ENCODE data around the gene CTDSP2.
"Not testable (repeated sequence)": the region's sequence is repeated elsewhere in the genome, so short reads cannot be mapped to it uniquely, and the experiment has no call there.

Gene CTDSP2

GRCh38 chr12:57888409-57889157, 42.1 kb upstream of the CTDSP2 start:
- Histone ChIP-seq H3K27ac (replicated peaks) (no peak overlapping the region), H3K4me3 (replicated peaks; ENCODE audit: insufficient read depth, low read length) (no peak overlapping the region), H3K27me3 (ENCODE audit: insufficient read depth, poor library complexity, severe bottlenecking) (no peaks in the 10 kb centered on the region)
- TF ChIP-seq GABPA (IDR thresholded peaks at IDR 0.05; ENCODE audit: low read depth) (no peak), REST (IDR thresholded peaks at IDR 0.05; ENCODE audit: insufficient replicate concordance, low read depth) (no peak), POLR2AphosphoS5 (IDR thresholded peaks at IDR 0.05; ENCODE audit: low read depth) (no peak), SPI1 (IDR thresholded peaks at IDR 0.05; ENCODE audit: borderline replicate concordance, low read depth) (no peak)
- TF ChIP-seq, protein P1, sequence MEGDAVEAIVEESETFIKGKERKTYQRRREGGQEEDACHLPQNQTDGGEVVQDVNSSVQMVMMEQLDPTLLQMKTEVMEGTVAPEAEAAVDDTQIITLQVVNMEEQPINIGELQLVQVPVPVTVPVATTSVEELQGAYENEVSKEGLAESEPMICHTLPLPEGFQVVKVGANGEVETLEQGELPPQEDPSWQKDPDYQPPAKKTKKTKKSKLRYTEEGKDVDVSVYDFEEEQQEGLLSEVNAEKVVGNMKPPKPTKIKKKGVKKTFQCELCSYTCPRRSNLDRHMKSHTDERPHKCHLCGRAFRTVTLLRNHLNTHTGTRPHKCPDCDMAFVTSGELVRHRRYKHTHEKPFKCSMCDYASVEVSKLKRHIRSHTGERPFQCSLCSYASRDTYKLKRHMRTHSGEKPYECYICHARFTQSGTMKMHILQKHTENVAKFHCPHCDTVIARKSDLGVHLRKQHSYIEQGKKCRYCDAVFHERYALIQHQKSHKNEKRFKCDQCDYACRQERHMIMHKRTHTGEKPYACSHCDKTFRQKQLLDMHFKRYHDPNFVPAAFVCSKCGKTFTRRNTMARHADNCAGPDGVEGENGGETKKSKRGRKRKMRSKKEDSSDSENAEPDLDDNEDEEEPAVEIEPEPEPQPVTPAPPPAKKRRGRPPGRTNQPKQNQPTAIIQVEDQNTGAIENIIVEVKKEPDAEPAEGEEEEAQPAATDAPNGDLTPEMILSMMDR (IDR thresholded peaks at IDR 0.05; ENCODE audit: insufficient read depth, low read length), result no peak
- DNase-seq (ENCODE audit: low read depth in 1 of 2, low spot score in 1 of 2), result no peak

DNA sequence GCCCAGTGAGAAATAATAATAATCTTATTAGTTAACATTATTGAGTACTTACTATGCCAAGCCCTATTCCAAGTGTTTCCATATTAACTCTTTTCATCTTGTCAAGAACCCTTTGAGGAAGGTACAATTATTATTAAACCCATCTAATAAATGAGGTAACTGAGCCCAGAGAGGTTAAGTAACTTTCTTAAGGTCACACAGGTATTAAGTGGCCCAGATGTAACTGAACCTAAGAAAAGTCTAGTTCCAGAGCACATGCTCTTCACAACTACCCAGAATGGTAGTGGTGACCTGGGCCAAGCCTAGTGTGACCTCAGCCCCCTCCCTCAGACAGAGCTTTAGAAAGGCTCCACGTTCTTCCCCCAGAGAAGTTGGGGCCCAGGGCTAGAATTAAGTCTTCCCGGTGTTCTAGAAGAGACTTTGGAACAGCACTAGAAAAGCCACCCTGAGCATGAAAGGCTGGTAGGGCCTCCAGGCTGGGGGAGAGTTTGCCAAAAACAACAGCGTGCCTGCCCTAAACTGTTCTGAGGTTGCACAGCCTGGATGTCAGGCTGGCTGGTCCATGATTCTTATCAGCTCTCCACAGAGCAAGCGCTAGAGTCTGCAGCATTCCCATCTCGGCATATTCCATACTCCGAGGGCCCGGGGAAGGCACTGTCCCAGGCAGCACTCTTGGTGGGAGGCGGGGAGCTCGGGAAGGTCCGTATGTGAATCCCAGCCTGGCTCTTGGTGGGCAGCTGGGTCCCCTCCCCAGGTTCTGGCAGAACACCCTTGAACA, 41.3 kb upstream of the CTDSP2 start:
- Histone ChIP-seq H3K27ac (replicated peaks) (no peak overlapping the region), H3K27me3 (ENCODE audit: insufficient read depth, poor library complexity, severe bottlenecking) (no peaks in the 10 kb centered on the region), H3K4me3 (replicated peaks; ENCODE audit: insufficient read depth, low read length) (no peak overlapping the region)
- no peak for DNase-seq (ENCODE audit: low read depth in 1 of 2, low spot score in 1 of 2)
- TF ChIP-seq SPI1 (IDR thresholded peaks at IDR 0.05; ENCODE audit: borderline replicate concordance, low read depth) (no peak), GABPA (IDR thresholded peaks at IDR 0.05; ENCODE audit: low read depth) (no peak), POLR2AphosphoS5 (IDR thresholded peaks at IDR 0.05; ENCODE audit: low read depth) (no peak), REST (IDR thresholded peaks at IDR 0.05; ENCODE audit: insufficient replicate concordance, low read depth) (no peak)
- TF ChIP-seq, protein P1 (IDR thresholded peaks at IDR 0.05; ENCODE audit: insufficient read depth, low read length), result no peak

DNA sequence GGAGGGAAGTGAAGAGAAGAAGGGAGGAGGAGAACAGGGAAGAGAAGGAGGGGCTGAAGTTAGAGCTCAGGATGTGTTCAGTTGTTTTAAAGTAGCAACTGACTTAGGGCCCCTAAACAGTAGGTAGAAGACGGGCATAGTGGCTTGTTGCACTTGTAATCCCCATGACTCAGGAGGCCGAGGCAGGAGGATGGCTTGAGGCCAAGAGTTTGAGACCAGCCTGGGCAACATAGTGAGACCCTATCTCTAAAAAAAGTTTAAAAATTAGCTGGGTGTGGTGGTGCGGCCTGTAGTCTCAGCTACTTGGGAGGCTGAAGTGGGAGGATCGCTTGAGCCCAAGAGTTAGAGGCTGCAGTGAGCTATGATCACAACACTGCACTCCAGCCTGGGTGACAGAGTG, 40.4 kb upstream of the CTDSP2 start:
- H3K27me3 ChIP-seq (ENCODE audit: insufficient read depth, poor library complexity, severe bottlenecking); H3K4me3 ChIP-seq (replicated peaks; ENCODE audit: insufficient read depth, low read length); H3K27ac ChIP-seq (replicated peaks); DNase-seq (ENCODE audit: low read depth in 1 of 2, low spot score in 1 of 2): not testable (repeated sequence)

DNA sequence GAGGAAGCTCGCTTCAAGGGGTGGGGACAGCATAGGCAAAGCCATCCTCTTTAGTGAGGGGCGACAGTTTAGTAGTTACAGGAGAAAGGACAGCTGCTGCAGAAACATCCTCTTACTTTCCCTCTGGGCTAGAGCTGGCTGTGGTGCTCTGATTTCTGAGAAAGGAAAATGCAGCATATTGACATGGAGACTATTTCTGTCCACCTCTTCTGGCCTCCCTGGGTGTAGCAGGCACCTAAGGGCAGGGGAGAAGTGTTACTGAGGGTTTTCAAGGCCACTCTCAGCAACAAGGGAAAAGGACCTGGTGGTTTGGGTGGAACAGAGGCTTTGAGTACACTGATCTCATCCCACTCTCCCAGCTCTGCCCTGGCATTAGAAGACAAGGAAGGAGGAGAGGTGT, 40.0 kb upstream of the CTDSP2 start:
- H3K27ac ChIP-seq (replicated peaks), result no peak overlapping the region
- DNase-seq (ENCODE audit: low read depth in 1 of 2, low spot score in 1 of 2), result no peak
- no peaks in the 10 kb centered on the region for H3K27me3 ChIP-seq (ENCODE audit: insufficient read depth, poor library complexity, severe bottlenecking)
- TF ChIP-seq SPI1 (IDR thresholded peaks at IDR 0.05; ENCODE audit: borderline replicate concordance, low read depth) (no peak), GABPA (IDR thresholded peaks at IDR 0.05; ENCODE audit: low read depth) (no peak), REST (IDR thresholded peaks at IDR 0.05; ENCODE audit: insufficient replicate concordance, low read depth) (no peak), POLR2AphosphoS5 (IDR thresholded peaks at IDR 0.05; ENCODE audit: low read depth) (no peak)
- TF ChIP-seq, protein P1 (IDR thresholded peaks at IDR 0.05; ENCODE audit: insufficient read depth, low read length), result no peak
- H3K4me3 ChIP-seq (replicated peaks; ENCODE audit: insufficient read depth, low read length), result no peak overlapping the region
